Upper lobe of left lung (tissue), 6 donors: Measurements from ENCODE around the gene YKT6. TPM values are rescaled to one million over a fixed set of nuclear protein-coding genes. Genes with fewer than 3 reads are reported as not detected.
"Not testable (repeated sequence)": the region's sequence is repeated elsewhere in the genome, so short reads cannot be mapped to it uniquely, and the experiment has no call there.

Experiments used
- ATAC-seq, 2 donors: fragments of 200-7000 bp; cut with Tn5 transposase; one replicate each; pipeline ENCODE4 v1.9.1; 2022; ENCODE audit warnings: mild to moderate bottlenecking in 2 of 2, moderate library complexity in 2 of 2; ENCODE audit not compliant: low FRiP score in 2 of 2
- DNase-seq, 2 donors: peaks; one replicate each; pipeline ENCODE4 v3.0.0-alpha.2; 2019 to 2020
- H3K27ac ChIP-seq, 4 donors: fragments of 200-600 bp; sonication (generic); one replicate each; pipeline ENCODE4 v1.5.1; 2016 to 2019
- H3K27me3 ChIP-seq, 4 donors: fragments of 200-600 bp; sonication (generic); one replicate each; pipeline ENCODE4 v1.5.1; 2017 to 2019
- H3K36me3 ChIP-seq, 4 donors: fragments of 200-600 bp; sonication (generic); one replicate each; pipeline ENCODE4 v1.5.1; 2016 to 2019
- H3K4me1 ChIP-seq, 4 donors: fragments of 200-600 bp; sonication (generic); one replicate each; pipeline ENCODE4 v1.5.1; 2018 to 2019
- H3K4me3 ChIP-seq, 4 donors: fragments of 200-600 bp; sonication (generic); one replicate each; pipeline ENCODE4 v1.5.1; 2017 to 2019; ENCODE audit warnings: mild to moderate bottlenecking in 2 of 4, moderate library complexity in 1 of 4
- H3K9me3 ChIP-seq, 4 donors: fragments of 200-600 bp; sonication (generic); one replicate each; pipeline ENCODE4 v1.5.1; 2018 to 2019
- CTCF ChIP-seq, 6 experiments: fragments of 450-650 bp in 4 of 6; fragments of 200-600 bp in 2 of 6; sonication (generic) in 2 of 6; IDR thresholded peaks; one replicate each; pipeline ENCODE4 v1.5.1; 2016 to 2019; ENCODE audit warnings: antibody characterized with exemption in 6 of 6
- EP300 ChIP-seq, 4 donors: sonication (generic); formaldehyde crosslinking; IDR thresholded peaks; one replicate each; pipeline ENCODE4 v1.5.1; 2017; ENCODE audit warnings: antibody characterized with exemption in 4 of 4, control low read depth in 2 of 4
- POLR2A ChIP-seq, 4 donors: fragments of 450-650 bp; IDR thresholded peaks; one replicate each; pipeline ENCODE4 v1.5.1; 2016 to 2017; ENCODE audit warnings: antibody characterized with exemption in 4 of 4, mild to moderate bottlenecking in 2 of 4
- POLR2AphosphoS5 ChIP-seq, 2 donors: sonication (generic); formaldehyde crosslinking; IDR thresholded peaks; one replicate each; pipeline ENCODE4 v1.5.1; 2017; ENCODE audit warnings: antibody characterized with exemption in 2 of 2
- WGBS, 2 donors: methylation state at CpG; one replicate each; pipeline ENCODE4 v1.1.5; 2017 to 2018; 5-methylcytosine and 5-hydroxymethylcytosine counted together
- total RNA-seq, 6 donors: library from RNA; depleted of rRNA in 4 of 6; stranded (reverse); fragments of >200 nt in 4 of 6; gene quantifications; one replicate each; pipeline versions ENCODE4 v1.1.0 to v1.2.1, GENCODE V29; 2016 to 2021
- donor health status: DM: no; HTN: no; CAD: no; lungs with moderate emphysema.
- donor health status: DM: no; HTN: yes; CAD: no; lungs with severe emphysema.

YKT6 gene
- total RNA-seq, 6 donors from 2014 or later: 29.3 to 70.2 (median 53.1) TPM

DNA sequence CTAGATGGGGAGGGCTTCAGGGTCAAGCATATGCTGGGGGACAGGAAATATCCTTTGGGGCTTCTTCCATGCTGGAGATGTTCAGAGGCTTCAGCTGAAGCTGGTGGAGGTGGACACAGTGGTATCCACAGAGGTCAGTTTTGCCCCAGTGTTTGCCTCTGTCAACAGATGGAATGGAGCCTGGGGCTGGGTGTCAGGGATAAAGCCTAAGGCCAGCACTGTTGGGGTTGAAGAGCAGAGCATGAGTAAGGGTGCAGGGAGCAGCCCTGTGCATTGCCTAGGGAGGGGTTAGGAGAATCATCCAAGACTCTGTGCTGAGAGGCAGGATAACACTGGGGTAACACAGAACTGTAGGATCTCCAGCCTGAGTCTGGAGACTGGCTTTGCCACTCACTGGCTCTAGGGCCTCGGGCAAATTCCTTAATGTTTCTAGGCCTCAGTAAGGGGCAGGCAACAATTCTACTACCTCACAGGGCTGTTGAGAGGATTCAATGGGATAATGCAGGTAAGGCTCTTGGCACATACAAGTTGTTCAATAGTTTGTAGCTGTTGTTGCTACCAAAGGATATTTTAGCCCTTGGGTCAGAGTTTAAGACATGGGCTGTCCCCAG is 37.9 kb upstream of the YKT6 start:
- Histone ChIP-seq H3K36me3 (no peaks in the 10 kb centered on the region), H3K4me3 (no peak overlapping the region), H3K27ac (no peak overlapping the region), H3K9me3 (no peaks in the 10 kb centered on the region), H3K4me1 (peaks cover 0 to 6% (median 0%) of the 10 kb centered on the region in 4 donors), H3K27me3 (no peaks in the 10 kb centered on the region)
- ATAC-seq (peak in 1 of 2 donors; percentile 6), DNase-seq (no peak)
- 67 to 86% methylated on average over 1 of the region's 1 CpG for WGBS, 2 donors
- no peak for TF ChIP-seq POLR2A (IDR thresholded peaks at IDR 0.05)
- TF ChIP-seq CTCF (IDR thresholded peaks at IDR 0.05): no peak
- no peak for TF ChIP-seq POLR2AphosphoS5 (IDR thresholded peaks at IDR 0.05)
- no peak for TF ChIP-seq EP300 (IDR thresholded peaks at IDR 0.05)

DNA sequence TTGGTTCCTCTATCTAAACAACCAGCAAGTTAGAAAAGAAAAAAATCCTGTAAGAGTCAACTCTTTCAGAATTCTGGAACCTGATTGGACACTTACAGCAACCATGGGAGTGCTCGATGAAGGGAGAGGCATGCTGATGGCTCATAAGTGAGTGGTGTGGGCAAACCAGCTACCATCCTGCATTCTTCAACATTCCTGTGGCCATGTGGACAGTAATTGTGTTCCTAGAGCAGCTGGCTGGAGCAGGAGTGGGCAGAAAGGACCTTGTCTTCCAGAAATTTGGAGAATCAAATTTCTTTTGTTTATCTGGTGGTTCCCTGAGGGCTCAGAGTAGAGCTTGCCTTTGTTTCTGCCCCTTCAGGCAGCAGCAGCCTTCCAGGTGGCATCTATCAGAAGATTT is 37.2 kb upstream of the YKT6 start:
- Histone ChIP-seq H3K9me3 (no peaks in the 10 kb centered on the region), H3K36me3 (no peaks in the 10 kb centered on the region), H3K27me3 (no peaks in the 10 kb centered on the region), H3K27ac (no peak overlapping the region), H3K4me3 (no peak overlapping the region), H3K4me1 (peaks cover 0 to 3% (median 0%) of the 10 kb centered on the region in 4 donors)
- TF ChIP-seq EP300 (IDR thresholded peaks at IDR 0.05) (no peak), CTCF (IDR thresholded peaks at IDR 0.05) (no peak), POLR2AphosphoS5 (IDR thresholded peaks at IDR 0.05) (no peak), POLR2A (IDR thresholded peaks at IDR 0.05) (no peak)
- ATAC-seq (no peak), DNase-seq (no peak)
- 42 to 62% methylated on average over 1 of the region's 1 CpG for WGBS, 2 donors

DNA sequence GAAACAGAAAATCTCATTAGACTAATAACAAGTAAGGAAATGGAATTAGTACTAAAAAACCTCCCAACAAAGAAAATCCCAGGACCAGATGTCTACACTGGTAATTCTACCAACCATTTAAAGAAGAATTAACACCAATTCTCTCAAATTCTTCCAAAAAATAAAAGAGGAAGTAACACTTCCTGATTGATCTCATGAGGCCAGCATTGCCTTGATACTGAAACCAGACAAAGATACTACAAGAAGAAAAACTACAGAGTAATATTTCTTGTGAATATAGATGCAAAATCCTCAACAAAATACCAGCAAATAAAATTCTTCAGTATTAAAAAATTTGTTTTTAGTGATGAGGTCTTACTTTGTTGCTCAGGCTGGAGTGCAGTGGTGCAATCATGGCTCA is 32.9 kb upstream of the YKT6 start:
- no peak for ATAC-seq
- Histone ChIP-seq H3K4me1 (no peaks in the 10 kb centered on the region), H3K27me3 (no peaks in the 10 kb centered on the region), H3K4me3 (no peak overlapping the region), H3K9me3 (no peaks in the 10 kb centered on the region), H3K36me3 (no peaks in the 10 kb centered on the region), H3K27ac (no peak overlapping the region)
- TF ChIP-seq POLR2AphosphoS5 (IDR thresholded peaks at IDR 0.05): no peak
- TF ChIP-seq CTCF (IDR thresholded peaks at IDR 0.05): no peak
- no peak for TF ChIP-seq EP300 (IDR thresholded peaks at IDR 0.05)
- no peak for TF ChIP-seq POLR2A (IDR thresholded peaks at IDR 0.05)
- no peak for DNase-seq

DNA sequence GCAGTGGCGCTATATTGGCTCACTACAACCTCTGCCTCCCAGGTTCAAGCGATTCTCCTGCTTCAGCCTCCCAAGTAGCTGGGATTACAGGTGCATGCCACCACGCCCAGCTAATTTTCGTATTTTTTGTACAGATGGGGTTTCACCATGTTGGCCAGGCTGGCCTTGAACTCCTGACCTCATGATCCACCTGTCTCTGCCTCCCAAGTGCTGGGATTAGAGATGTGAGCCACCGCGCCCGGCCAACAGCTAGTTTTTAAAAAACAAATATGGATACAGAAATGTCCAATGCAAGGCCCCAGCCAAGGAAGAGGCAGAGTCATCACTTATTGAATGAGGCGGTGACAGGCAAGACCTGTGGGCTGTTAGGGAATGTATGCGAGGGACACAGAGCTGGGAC is 28.9 kb upstream of the YKT6 start:
- ATAC-seq: not testable (repeated sequence)
- peak in 1 of 2 donors; percentile 6 for DNase-seq
- WGBS, 2 donors: 89 to 93% methylated on average over 9 of the region's 9 CpGs

GRCh38 chr7:44172352-44172751 is 28.4 kb upstream of the YKT6 start:
- H3K27ac ChIP-seq: no peak overlapping the region
- H3K4me3 ChIP-seq: no peak overlapping the region
- H3K4me1 ChIP-seq: no peaks in the 10 kb centered on the region
- H3K9me3 ChIP-seq: no peaks in the 10 kb centered on the region
- DNase-seq (peak in 1 of 2 donors; percentile 3), ATAC-seq (no peak)
- no peak for TF ChIP-seq POLR2A (IDR thresholded peaks at IDR 0.05)
- no peak for TF ChIP-seq POLR2AphosphoS5 (IDR thresholded peaks at IDR 0.05)
- no peak for TF ChIP-seq EP300 (IDR thresholded peaks at IDR 0.05)
- H3K36me3 ChIP-seq: no peaks in the 10 kb centered on the region
- no peaks in the 10 kb centered on the region for H3K27me3 ChIP-seq

More for the DNA sequence above, 28.9 kb upstream of the YKT6 start:
- H3K4me3 ChIP-seq, H3K27me3 ChIP-seq, H3K4me1 ChIP-seq, H3K27ac ChIP-seq, H3K36me3 ChIP-seq, H3K9me3 ChIP-seq: not testable (repeated sequence)

DNA sequence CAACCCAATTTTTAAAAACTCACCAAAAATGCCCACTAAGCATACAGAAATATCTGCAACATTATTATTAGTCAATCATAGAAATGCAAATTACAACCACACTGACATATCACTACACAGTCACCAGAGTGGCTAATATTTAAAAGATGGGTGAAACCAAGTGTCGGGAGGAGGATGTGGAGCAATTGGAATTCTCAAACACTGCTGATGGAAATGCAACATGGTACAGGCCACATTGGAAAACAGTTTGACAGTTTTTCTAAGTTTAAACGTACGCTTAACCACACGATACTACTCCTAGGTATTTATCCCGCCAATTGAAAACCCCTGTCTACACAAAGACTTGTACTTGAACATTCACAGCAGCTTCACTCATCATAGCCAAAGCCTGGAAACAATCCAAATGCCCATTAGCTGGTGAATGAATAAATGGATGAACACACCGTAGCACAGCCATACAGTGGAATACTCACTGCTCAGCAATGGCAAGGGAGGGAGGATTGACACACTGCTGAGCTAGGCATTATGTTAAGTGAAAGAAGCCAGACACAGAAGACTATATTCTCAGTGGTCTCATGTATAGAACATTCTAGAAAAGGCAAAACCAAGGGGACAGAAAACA is 27.9 kb upstream of the YKT6 start:
- DNase-seq (no peak), ATAC-seq (no peak)
- Histone ChIP-seq H3K27ac (no peak overlapping the region), H3K4me3 (no peak overlapping the region), H3K36me3 (no peaks in the 10 kb centered on the region), H3K9me3 (no peaks in the 10 kb centered on the region), H3K27me3 (no peaks in the 10 kb centered on the region), H3K4me1 (no peaks in the 10 kb centered on the region)
- 77 to 81% methylated on average over 6 of the region's 6 CpGs for WGBS, 2 donors
- TF ChIP-seq POLR2A (IDR thresholded peaks at IDR 0.05) (no peak), POLR2AphosphoS5 (IDR thresholded peaks at IDR 0.05) (no peak), CTCF (IDR thresholded peaks at IDR 0.05) (no peak), EP300 (IDR thresholded peaks at IDR 0.05) (no peak)
